OCI-LY1 (cell line): ENCODE measurements around the gene TREML4.

Experiments
- H2AFZ ChIP-seq: fragments of 200-600 bp; sonication (generic), shearing (Covaris generic); 2 replicates; pipeline ENCODE4 v1.6.0; 2014; ENCODE audit warnings: antibody characterized with exemption, mild to moderate bottlenecking, low read length
- H3F3A ChIP-seq: fragments of 200-600 bp; sonication (generic), shearing (Covaris generic); 2 replicates; pipeline ENCODE4 v1.6.0; 2014; ENCODE audit warnings: mild to moderate bottlenecking, antibody characterized with exemption, low read length, moderate library complexity; ENCODE audit not compliant: insufficient read depth
- H3K27ac ChIP-seq: fragments of 200-600 bp; sonication (generic); 2 replicates; pipeline ENCODE4 v1.5.1; 2014; ENCODE audit warnings: low read length, mixed run types, mild to moderate bottlenecking, low read depth; ENCODE audit not compliant: poor library complexity, severe bottlenecking
- H3K27me3 ChIP-seq: fragments of 200-600 bp; sonication (generic); 2 replicates; pipeline ENCODE4 v1.6.0; 2014; ENCODE audit warnings: antibody characterized with exemption, mild to moderate bottlenecking, low read length, moderate library complexity; ENCODE audit not compliant: insufficient read depth
- H3K36me3 ChIP-seq: fragments of 200-600 bp; sonication (generic); 2 replicates; pipeline ENCODE4 v1.6.1; 2014; ENCODE audit warnings: mild to moderate bottlenecking, antibody characterized with exemption, low read length, moderate library complexity, mixed read lengths; ENCODE audit not compliant: insufficient read depth
- H3K4me1 ChIP-seq: fragments of 200-600 bp; sonication (generic); 2 replicates; pipeline ENCODE4 v1.5.1; 2014; ENCODE audit warnings: mild to moderate bottlenecking, low read length, moderate library complexity; ENCODE audit not compliant: insufficient read depth, severe bottlenecking
- H3K4me2 ChIP-seq: fragments of 200-600 bp; sonication (generic), shearing (Covaris generic); 2 replicates; pipeline ENCODE4 v1.6.1; 2014; ENCODE audit warnings: low read length
- H3K4me3 ChIP-seq: fragments of 200-600 bp; sonication (generic); 2 replicates; pipeline ENCODE4 v1.5.1; 2014; ENCODE audit warnings: low read length, low read depth, mild to moderate bottlenecking, mixed read lengths; ENCODE audit not compliant: poor library complexity, severe bottlenecking
- H3K79me2 ChIP-seq: fragments of 200-600 bp; shearing (Covaris generic); 2 replicates; pipeline ENCODE4 v1.6.1; 2016; ENCODE audit warnings: mixed run types, low read length, mixed read lengths; ENCODE audit not compliant: insufficient read depth
- H3K9ac ChIP-seq: fragments of 200-600 bp; sonication (generic), shearing (Covaris generic); 2 replicates; pipeline ENCODE4 v1.6.1; 2014; ENCODE audit warnings: mild to moderate bottlenecking, low read length, mixed read lengths
- H3K9me2 ChIP-seq: fragments of 200-600 bp; sonication (generic), shearing (Covaris generic); 2 replicates; pipeline ENCODE4 v1.6.1; 2014; ENCODE audit warnings: low read depth, mild to moderate bottlenecking, low read length, mixed read lengths
- H3K9me3 ChIP-seq: fragments of 200-600 bp; shearing (Covaris generic); 2 replicates; pipeline ENCODE4 v1.6.1; 2014; ENCODE audit warnings: low read length, mixed read lengths
- H4K20me1 ChIP-seq: fragments of 200-600 bp; sonication (generic), shearing (Covaris generic); 2 replicates; pipeline ENCODE4 v1.6.0; 2016; ENCODE audit warnings: mild to moderate bottlenecking, low read length; ENCODE audit not compliant: insufficient read depth
- EZH2 ChIP-seq: fragments of 200-600 bp; sonication (generic), shearing (Covaris generic); IDR thresholded peaks from 2 replicates; pipeline ENCODE4 v1.8.0; 2017; ENCODE audit warnings: borderline replicate concordance, mixed run types, mild to moderate bottlenecking, antibody characterized with exemption, low read length, moderate library complexity, mixed read lengths
- TF ChIP-seq, protein P1 (sequence below): fragments of 200-600 bp; sonication (generic), shearing (Covaris generic); IDR thresholded peaks from 2 replicates; pipeline ENCODE4 v1.5.1; 2017; ENCODE audit warnings: mild to moderate bottlenecking, antibody characterized with exemption, low read length, moderate library complexity, mixed read lengths

TREML4 gene

DNA sequence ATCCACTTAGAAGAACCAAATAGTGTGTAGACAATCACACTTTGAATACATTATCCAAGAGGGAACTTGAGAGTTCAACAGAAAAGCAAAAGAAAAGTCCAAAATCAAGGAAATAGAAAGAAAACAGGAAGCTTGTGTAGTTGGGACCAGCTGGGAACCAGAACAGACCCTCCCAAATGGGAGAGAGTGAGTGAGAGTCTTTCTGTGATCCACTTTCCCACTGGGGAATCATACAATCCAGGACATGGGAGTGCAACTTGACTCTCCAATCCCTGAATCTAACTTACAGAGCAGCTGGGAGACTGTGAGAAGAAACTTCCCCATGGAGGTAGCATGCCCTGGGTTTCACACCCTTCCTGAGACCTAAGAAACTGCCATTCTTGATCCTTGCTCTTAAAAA is 27.0 kb downstream of the TREML4 start:
- Histone ChIP-seq H3F3A (no peaks in the 10 kb centered on the region), H3K79me2 (no peaks in the 10 kb centered on the region), H3K9me3 (no peaks in the 10 kb centered on the region), H3K36me3 (no peaks in the 10 kb centered on the region), H3K9me2 (no peaks in the 10 kb centered on the region), H3K4me1 (no peaks in the 10 kb centered on the region), H3K4me3 (no peak overlapping the region), H3K27ac (no peak overlapping the region), H4K20me1 (no peaks in the 10 kb centered on the region), H2AFZ (no peak overlapping the region), H3K27me3 (no peaks in the 10 kb centered on the region), H3K9ac (no peak overlapping the region), H3K4me2 (no peak overlapping the region)
- TF ChIP-seq EZH2, result no peak
- TF ChIP-seq, protein P1, sequence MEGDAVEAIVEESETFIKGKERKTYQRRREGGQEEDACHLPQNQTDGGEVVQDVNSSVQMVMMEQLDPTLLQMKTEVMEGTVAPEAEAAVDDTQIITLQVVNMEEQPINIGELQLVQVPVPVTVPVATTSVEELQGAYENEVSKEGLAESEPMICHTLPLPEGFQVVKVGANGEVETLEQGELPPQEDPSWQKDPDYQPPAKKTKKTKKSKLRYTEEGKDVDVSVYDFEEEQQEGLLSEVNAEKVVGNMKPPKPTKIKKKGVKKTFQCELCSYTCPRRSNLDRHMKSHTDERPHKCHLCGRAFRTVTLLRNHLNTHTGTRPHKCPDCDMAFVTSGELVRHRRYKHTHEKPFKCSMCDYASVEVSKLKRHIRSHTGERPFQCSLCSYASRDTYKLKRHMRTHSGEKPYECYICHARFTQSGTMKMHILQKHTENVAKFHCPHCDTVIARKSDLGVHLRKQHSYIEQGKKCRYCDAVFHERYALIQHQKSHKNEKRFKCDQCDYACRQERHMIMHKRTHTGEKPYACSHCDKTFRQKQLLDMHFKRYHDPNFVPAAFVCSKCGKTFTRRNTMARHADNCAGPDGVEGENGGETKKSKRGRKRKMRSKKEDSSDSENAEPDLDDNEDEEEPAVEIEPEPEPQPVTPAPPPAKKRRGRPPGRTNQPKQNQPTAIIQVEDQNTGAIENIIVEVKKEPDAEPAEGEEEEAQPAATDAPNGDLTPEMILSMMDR, result no peak

DNA sequence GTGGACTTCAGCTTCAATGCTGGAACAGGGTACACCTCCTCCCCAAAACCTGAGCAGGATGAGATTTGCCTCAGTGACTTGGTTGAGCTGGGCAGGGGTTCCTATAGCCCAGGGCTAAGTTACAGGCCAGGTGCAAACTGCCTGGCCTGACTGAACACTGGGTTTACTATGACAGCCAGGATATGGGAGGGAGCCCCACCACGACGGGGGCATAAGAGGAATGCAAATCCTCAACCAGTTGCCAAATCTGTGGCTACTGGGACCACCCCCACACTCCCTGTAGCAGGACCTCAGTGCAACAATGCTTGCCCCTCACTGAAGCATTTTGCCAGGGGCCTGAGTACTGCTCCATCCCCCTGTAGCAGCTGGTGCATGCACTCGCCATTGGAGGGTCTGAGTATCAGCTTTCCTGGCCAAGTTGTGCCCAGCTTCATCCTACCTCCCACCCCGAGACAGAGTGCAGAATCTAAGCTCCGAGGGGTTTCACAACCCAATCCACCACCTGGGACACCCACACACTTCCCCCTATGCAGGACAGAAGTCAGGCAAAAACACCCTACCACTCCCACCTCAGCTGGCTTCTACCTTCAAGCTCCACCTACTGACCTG is 27.6 kb downstream of the TREML4 start:
- H3K79me2 ChIP-seq, result no peaks in the 10 kb centered on the region
- H3K9ac ChIP-seq, result no peak overlapping the region
- no peaks in the 10 kb centered on the region for H3F3A ChIP-seq
- no peaks in the 10 kb centered on the region for H3K36me3 ChIP-seq
- TF ChIP-seq, protein P1, result no peak
- TF ChIP-seq EZH2, result no peak
- H4K20me1 ChIP-seq, result no peaks in the 10 kb centered on the region
- no peaks in the 10 kb centered on the region for H3K9me3 ChIP-seq
- H3K4me3 ChIP-seq, result no peak overlapping the region
- H3K4me1 ChIP-seq, result no peaks in the 10 kb centered on the region
- no peaks in the 10 kb centered on the region for H3K27me3 ChIP-seq
- H2AFZ ChIP-seq, result no peak overlapping the region
- H3K9me2 ChIP-seq, result no peaks in the 10 kb centered on the region
- H3K4me2 ChIP-seq, result no peak overlapping the region
- H3K27ac ChIP-seq, result no peak overlapping the region

DNA sequence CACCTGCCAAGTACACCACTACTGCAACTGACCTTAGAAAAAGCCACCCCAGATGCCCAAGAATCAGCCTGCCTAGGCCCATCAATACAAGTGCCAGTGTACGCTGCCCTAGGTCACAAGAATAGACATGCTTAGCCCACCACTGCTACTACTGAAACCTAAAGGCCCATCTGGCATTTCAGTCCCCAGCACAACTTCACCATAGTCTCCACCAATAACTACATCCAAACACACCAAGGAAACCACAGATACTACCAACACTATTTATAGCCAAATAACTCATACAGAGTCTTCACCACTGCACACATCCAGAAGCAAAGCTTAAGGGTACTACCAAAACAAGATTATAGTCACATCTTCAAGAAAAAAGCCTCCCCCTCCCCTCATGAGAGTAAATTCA is 28.2 kb downstream of the TREML4 start:
- Histone ChIP-seq H2AFZ (no peak overlapping the region), H4K20me1 (no peaks in the 10 kb centered on the region), H3K27ac (no peak overlapping the region), H3K27me3 (no peaks in the 10 kb centered on the region), H3K4me1 (no peaks in the 10 kb centered on the region), H3K79me2 (no peaks in the 10 kb centered on the region), H3K4me3 (no peak overlapping the region), H3K9me3 (no peaks in the 10 kb centered on the region), H3F3A (no peaks in the 10 kb centered on the region), H3K4me2 (no peak overlapping the region), H3K9me2 (no peaks in the 10 kb centered on the region), H3K36me3 (no peaks in the 10 kb centered on the region), H3K9ac (no peak overlapping the region)
- no peak for TF ChIP-seq EZH2
- TF ChIP-seq, protein P1, result no peak
